Neural crest cell (in vitro differentiated cells): ENCODE data around the gene RNF225. TPM values are rescaled to one million over a fixed set of nuclear protein-coding genes. Genes with fewer than 3 reads are reported as not detected.

Experiments used
- DNase-seq: peaks from one replicate; pipeline ENCODE4 v3.0.0; 2021; ENCODE audit warnings: low read depth, mixed read lengths, low spot score
- H3K27ac Mint-ChIP-seq: one replicate; pipeline ENCODE4 v1.8.0; 2021; ENCODE audit warnings: mild to moderate bottlenecking, mixed read lengths; ENCODE audit not compliant: unreplicated experiment
- H3K27me3 Mint-ChIP-seq: 2 replicates; pipeline ENCODE4 v1.8.0; 2021; ENCODE audit warnings: low read depth, mild to moderate bottlenecking, mixed read lengths
- H3K36me3 Mint-ChIP-seq: 2 replicates; pipeline ENCODE4 v1.8.0; 2021; ENCODE audit warnings: low read depth, mild to moderate bottlenecking, mixed read lengths
- H3K4me1 Mint-ChIP-seq: 2 replicates; pipeline ENCODE4 v1.8.0; 2021; ENCODE audit warnings: mixed read lengths
- H3K4me3 Mint-ChIP-seq: one replicate; pipeline ENCODE4 v1.8.0; 2021; ENCODE audit warnings: mild to moderate bottlenecking, mixed read lengths
- H3K9me3 Mint-ChIP-seq: 2 replicates; pipeline ENCODE4 v1.8.0; 2021; ENCODE audit warnings: mixed read lengths
- total RNA-seq: library from RNA; stranded (reverse); gene quantifications from 2 replicates; pipeline ENCODE4 v1.2.1, GENCODE V29; 2021
- TF ChIP-seq, protein P1 (sequence below): fragments of 200-600 bp; sonication (generic); conservative IDR thresholded peaks from 2 replicates; pipeline ENCODE4 v1.5.0; 2021; ENCODE audit warnings: antibody characterized with exemption, mild to moderate bottlenecking

RNF225 gene
- total RNA-seq, 1 donor from 2014 or later, result 1.5 TPM

DNA sequence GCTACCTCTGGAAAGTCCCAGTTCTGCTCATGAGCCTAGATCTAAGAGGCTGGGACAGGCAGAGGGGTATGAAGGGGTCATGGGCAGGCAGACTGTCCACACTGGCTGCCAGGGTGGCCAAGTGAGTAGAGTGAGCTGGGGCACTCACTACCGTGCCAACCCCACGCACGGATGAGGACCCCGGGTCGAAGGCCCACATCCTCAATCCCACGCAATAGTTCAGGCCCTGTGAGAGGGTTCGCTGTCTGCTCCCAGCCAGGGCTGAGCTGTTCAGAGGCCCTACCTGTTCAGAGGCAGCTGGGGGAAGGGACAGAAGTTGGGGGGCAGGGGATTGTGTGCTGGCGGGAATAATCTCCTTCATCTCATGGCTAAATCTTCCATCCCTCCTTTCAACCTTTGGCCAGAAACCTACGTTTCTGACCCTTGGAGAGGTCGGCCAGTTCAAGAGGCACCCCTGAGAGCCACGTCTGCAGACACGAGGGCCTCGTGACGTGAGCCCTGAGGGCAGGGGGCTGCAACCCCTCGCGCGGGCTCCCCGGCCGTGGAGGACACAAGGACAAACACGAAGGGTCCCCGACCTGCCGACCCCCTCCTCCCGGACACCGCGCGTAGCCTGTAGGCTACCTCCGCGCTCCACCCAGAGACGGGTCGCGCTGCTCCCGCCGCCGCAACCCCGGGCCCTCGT lies 9.4 kb upstream of the RNF225 start:
- TF ChIP-seq, protein P1, sequence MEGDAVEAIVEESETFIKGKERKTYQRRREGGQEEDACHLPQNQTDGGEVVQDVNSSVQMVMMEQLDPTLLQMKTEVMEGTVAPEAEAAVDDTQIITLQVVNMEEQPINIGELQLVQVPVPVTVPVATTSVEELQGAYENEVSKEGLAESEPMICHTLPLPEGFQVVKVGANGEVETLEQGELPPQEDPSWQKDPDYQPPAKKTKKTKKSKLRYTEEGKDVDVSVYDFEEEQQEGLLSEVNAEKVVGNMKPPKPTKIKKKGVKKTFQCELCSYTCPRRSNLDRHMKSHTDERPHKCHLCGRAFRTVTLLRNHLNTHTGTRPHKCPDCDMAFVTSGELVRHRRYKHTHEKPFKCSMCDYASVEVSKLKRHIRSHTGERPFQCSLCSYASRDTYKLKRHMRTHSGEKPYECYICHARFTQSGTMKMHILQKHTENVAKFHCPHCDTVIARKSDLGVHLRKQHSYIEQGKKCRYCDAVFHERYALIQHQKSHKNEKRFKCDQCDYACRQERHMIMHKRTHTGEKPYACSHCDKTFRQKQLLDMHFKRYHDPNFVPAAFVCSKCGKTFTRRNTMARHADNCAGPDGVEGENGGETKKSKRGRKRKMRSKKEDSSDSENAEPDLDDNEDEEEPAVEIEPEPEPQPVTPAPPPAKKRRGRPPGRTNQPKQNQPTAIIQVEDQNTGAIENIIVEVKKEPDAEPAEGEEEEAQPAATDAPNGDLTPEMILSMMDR, result no peak
- H3K9me3 Mint-ChIP-seq, result no peaks in the 10 kb centered on the region
- DNase-seq, result no peak
- peak overlapping the region; percentile 99 for H3K4me3 Mint-ChIP-seq
- H3K4me1 Mint-ChIP-seq, result peaks cover 39% of the 10 kb centered on the region
- peaks cover 4% of the 10 kb centered on the region for H3K27me3 Mint-ChIP-seq
- peak overlapping the region; percentile 100 for H3K27ac Mint-ChIP-seq
- H3K36me3 Mint-ChIP-seq, result peaks cover 15% of the 10 kb centered on the region

DNA sequence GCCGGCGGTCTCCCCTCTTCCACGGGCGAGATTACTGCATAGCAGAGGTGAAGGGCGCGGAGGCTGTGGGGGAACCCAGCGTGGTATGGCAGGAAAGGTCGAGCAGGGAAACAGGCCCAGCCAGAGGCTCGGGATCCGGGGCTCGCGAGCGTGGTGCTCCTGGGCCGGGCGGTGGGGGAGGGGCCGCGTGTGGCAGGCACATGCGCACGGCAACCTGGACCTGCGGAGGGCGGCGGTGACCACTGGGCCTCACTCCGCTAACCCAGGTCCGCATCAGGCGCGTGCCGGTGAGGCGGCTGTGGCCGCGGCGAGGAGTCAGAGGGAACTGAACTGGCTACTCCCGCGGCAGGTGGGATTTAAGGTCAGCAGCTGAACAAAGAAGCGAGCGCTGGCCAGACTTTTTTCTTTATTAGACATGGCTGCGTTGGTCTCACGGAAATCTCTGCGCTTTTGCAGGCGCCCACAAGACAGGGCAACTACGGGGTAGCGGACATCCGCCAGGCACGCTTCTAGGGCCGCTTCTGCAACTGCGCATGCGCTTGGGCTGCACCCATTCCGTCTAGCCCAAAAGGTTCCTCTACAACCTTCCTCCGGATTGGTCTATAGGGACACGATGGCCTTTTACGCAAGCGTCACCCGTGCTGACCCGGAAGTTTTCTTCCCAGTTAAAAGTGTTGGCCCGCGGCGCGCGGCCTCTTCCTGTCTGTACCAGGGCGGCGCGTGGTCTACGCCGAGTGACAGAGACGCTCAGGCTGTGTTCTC lies 8.7 kb upstream of the RNF225 start, which contains the start of gene RPS5:
Gene RPS5 (plus strand): TSS at position 694 of the 762 bp plus-strand sequence. CDS start 869 bp downstream, outside the sequence.
- Mint-ChIP-seq H3K36me3 (peaks cover 15% of the 10 kb centered on the region), H3K4me1 (peaks cover 36% of the 10 kb centered on the region), H3K27me3 (peaks cover 4% of the 10 kb centered on the region), H3K4me3 (peak within 1 kb of the TSS; percentile 99), H3K27ac (peak within 1 kb of the TSS; percentile 100), H3K9me3 (no peaks in the 10 kb centered on the region)
- TF ChIP-seq, protein P1, result no peak
- peak; percentile 87 for DNase-seq

DNA sequence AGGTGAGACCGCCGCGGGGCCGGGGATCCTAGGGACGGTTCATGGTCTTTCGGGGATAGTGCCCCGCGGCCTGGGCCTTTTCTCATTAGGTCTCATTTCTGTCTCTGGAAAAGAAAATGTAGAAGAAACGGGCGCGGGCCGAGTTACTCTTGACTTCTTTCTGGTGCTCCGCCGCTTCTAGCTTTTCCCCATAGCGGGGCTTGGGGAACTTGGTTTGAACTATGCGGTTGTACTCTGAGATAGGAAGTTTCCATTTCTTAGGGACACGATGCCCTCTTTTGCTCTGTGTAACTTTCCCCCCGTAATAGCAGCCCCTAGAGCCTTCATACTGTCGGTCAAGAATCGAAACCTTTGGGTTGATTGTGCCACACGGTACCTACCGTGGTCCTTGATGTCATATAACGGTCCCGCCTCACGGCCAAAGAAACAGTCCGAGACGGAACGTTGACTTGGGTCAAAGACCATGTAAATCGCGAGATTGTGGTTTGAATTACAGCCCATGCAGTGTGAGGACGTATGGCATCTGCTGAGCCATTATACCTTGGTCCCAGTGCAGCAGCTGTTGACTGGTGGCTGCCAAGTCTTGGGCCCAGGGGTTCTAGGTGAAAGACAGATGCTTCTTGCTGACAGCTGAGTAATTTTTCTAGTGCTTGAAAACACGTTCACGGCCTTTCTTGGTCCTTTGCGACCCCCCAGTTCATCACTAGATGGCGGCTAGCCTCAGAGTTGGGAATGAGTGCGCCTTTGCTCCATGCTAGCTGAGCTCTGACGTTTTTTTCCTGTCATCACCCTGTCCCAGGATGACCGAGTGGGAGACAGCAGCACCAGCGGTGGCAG lies 7.9 kb upstream of the RNF225 start:
- peak overlapping the region; percentile 100 for H3K27ac Mint-ChIP-seq
- peak overlapping the region; percentile 99 for H3K4me3 Mint-ChIP-seq
- no peaks in the 10 kb centered on the region for H3K9me3 Mint-ChIP-seq
- TF ChIP-seq, protein P1, result no peak
- H3K4me1 Mint-ChIP-seq, result peaks cover 36% of the 10 kb centered on the region
- no peak for DNase-seq
- H3K36me3 Mint-ChIP-seq, result peaks cover 15% of the 10 kb centered on the region
- peaks cover 4% of the 10 kb centered on the region for H3K27me3 Mint-ChIP-seq

DNA sequence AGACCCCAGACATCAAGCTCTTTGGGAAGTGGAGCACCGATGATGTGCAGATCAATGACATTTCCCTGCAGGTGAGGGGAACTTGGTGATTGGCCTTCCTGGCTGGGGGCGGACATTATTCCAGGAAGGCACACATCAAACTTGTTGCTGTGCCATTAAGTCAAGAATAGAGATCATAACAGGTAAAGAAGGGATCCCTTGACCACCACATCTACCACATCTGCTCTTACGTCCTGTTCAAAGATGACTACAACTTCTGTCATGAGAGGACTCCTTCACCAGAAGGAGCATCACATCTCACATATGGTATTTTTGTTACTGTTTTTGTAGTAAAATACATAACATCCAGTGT lies 7.3 kb upstream of the RNF225 start:
- H3K27ac Mint-ChIP-seq, result no peak overlapping the region
- no peak for DNase-seq

More for the DNA sequence above, 7.3 kb upstream of the RNF225 start:
- Mint-ChIP-seq H3K36me3 (peaks cover 15% of the 10 kb centered on the region), H3K27me3 (peaks cover 4% of the 10 kb centered on the region), H3K4me3 (peak overlapping the region; percentile 99), H3K4me1 (peaks cover 36% of the 10 kb centered on the region), H3K9me3 (no peaks in the 10 kb centered on the region)
- TF ChIP-seq, protein P1, result no peak
